GM19372 (cell line): ENCODE measurements around the gene SMG6.

Source experiments
- ATAC-seq: cut with Tn5 transposase; IDR thresholded peaks from one replicate; pipeline ENCODE4 v1.9.1; 2021; ENCODE audit warnings: mild to moderate bottlenecking, low read depth, moderate library complexity; ENCODE audit not compliant: unreplicated experiment

Gene SMG6

DNA sequence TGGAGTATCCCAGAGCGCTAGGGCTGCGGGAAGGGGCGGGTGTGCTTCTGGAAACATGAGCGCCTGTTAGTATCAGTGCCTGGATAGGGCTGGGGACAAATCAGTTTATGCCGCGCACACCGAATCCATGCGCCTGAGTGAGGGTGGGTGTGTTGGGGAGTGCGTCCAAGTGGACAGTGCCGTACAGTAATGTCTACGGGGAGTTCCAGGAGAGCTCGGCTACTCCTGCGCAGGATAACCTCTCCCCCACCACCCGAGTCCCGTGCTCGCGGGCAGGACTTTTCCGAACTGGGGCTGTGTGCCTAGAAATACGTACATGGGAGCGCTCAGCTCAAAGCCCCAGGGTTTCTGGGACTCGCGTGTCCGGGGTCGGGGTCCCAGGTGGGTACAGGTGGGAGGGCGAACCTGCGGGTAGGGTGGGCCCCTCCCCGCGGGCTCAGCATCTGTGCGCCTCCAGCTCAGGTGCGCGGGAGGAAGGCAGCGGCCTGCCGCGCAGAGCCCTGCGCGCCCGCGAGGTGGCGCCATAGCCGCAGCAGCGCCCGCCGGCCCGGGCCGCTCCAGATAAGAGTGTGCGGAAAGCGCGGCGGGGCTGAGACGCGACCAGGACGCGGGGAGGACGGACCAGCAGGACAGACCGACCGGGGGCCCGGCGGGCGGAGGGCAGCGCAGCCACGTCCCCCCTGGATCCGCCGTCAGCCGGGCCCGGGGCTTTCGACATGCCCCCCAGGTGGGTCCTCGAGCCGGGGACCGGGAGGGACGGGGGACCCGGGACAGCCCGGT is 248.9 kb downstream of the SMG6 start, which contains the start of gene HIC1:
HIC1 (plus strand) TSS at position 592 of the 780 bp plus-strand sequence. CDS start 1,588 bp downstream, outside the sequence.
- no peak for ATAC-seq

DNA sequence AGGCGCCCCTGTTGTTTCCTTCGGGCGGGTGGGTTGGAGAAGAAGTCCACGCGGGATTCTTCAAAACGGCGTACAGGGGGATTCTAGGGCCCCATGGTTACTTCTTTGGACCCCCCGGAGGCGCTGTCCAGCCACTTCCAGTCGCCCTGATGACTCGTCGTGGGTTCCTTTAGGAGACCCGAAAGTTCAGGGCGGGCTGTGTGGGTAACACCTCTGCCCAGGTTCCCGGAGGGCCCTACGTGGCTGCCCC is 249.4 kb downstream of the SMG6 start:
- ATAC-seq: no peak

DNA sequence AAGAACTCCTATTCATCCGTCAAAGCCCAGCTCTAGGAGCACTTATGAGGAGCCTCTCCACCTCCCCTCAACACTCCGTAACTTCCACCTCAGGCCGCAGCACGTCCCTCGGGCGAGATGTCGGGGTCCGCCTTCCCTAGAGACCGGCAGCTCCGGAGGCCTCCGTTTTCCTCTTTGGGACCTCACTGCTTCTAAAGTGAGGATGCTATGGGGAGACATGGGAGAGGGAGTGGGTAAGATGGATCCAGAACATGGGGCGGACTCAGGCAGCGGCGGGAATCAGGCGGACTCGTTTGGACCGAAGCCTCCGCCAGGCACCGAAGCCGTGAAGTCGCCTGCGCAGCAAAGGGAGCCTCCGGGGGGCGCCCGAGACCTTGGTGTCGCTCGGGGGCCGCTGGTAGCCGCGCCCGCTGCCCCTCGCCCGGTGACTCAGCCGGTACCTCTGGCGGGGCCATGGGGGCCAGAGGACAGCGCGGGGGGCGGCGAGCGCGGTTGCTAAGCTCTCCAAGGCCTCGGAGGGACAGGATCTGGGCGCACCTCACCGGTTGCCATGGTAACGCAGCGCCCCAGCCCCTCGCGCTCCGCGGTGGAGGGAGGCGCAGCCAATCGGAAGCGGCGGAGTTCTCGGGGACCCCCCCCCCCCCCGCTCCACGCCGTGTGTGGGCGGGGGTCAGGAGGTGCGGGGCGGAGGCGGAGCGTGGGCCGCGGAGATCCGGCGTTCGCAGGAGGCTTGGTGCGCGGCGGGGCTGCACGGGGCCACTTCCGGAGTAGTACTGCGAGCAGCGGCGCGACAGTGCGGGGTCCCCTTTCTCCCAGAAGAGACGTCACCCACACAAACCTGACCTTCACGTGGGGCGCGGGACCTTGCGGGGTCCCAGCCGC is 250.0 kb downstream of the SMG6 start:
- no peak for ATAC-seq

DNA sequence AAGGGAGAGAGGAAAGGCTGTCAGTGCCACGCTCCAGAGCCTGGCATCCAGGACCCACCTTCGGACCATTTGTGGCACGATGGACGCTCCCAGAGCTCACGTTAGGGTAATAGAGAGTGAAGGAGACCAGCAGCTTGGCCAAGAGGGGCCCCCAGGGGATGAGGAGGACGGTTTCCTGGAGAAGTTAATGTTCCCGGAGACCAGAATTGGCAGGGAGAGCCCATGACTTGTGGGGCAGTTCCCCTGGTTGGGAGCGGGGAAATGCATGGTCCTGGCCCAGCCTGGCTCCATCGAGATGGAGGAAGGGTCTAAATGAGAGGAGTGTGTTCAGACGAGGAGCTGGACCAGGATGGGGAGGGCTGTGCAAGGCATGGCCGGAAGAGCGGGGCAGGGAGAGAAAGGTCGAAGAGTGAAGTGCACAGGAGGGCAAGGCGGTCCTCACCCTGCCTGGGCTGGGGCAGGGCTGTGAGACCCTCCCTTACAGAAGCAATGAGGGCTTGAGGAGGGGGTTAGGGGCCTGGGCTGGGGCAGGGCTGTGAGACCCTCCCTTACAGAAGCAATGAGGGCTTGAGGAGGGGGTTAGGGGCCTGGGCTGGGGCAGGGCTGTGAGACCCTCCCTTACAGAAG is 251.5 kb downstream of the SMG6 start:
- ATAC-seq: no peak

DNA sequence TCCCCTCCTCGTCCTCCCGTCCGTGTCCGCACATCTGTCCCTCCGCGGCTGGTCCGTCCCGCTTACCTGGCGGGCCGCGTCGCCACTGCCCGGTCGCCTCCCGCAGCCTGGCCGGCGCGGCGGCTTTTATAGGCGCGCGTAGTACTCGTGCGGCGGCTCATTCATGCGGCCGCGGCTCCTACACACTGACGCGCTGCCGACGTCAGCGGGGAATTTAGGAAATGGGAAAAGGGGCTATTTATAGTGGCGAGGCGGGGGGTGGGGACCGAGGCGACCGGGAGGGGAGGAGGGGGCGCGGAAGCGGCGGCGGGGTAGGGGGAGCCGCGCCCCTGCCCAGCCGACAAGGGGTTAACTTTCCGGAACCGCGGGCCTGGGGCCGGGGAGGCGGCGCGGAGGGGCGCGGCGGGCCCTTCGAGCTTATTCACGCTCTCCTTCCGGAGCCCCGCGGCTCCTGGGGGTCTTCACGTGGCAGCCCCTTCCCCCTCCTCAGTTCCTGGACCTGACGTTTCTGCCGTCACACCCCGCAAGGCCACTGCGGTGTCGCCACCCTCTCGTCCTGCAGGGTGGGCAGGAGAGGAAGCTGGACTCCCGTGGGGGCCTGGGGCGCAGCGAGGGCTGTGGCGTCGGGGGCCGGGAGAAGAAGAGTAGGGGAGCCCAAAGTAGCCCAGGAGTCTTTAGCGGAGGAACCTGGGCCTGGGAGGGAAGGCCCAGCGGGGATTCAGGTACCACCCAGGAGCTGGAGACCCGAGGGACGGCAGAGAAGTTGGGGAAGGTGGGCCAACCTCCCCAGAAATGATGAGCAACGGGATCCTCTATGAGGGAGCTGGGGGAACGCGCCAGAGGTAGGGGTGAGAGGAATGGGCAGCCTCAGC is 252.3 kb downstream of the SMG6 start:
- no peak for ATAC-seq

DNA sequence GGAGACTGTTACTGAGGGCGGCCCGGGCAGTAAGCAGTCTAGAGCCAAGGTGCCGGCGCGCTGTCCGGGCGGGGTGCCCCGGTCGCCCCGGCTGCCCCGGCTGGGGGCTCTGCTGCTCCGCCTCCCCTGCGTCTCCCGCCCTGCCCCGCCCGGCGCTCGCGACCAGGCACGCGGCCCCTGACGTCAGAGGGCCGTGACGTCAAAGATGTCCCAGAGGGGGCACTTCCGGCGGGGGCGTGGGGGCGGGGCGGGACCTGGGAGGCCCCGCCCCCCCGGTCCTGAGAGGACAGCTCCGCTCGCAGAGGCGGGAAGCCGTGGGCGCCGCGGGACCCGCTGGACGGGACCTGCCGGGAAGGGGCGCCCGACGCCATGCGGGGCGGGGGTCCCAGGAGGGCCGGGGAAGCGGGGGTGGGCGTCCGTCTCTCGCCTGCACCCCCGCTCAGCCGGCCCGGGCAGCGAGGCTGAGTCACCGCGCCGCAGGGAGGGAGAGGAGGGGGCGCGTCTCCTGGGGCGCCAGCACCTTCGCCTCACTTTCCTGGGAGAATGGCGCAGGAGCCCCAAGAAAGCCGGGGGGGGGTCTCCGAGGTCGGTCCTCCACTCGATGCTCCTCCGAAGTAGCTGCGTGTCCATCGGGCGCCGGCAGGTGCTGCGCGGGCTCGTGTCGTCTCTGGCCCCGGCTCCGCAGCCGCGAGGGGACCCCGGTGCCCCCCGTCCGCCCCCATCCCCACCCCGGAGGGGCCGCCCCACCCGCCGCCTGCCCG is 253.1 kb downstream of the SMG6 start:
- ATAC-seq: peak; percentile 7

GRCh38 chr17:2049333-2050299 is 254.0 kb downstream of the SMG6 start:
- ATAC-seq: peak; percentile 57

- ATAC-seq: no peak
Observed at GRCh38 chr17:2048805-2049204, 254.8 kb downstream of the SMG6 start.

GRCh38 chr17:2047590-2047989 is 256.0 kb downstream of the SMG6 start:
- ATAC-seq: no peak

DNA sequence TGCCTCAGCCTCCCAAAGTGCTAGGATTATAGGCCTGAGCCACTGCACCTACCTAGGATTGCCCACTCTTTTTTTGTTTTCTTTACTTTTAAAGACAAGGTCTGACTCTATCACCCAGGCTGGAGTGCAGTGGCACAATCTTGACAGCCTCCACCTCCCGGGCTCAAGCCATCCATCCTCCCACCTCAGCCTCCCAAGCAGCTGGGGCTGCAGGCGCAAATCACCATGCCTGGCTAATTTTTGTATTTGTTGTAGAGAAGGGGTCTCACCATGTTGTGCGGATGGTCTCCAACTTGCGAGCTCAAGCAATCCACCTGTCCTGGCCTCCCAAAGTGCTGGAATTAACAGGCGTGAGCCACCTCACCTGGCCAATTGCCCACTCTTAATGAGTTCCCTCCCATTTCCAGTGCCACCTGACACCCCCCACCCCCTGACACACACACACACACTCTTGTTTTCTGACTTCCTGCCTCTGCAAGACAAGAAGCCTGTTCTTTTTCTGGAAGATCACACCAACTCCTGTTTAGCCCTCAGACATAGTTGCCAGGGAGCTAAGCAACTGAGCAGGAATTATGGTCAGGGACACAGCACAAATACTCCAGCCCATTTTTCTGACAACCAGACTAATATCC is 259.2 kb downstream of the SMG6 start:
- ATAC-seq: no peak

DNA sequence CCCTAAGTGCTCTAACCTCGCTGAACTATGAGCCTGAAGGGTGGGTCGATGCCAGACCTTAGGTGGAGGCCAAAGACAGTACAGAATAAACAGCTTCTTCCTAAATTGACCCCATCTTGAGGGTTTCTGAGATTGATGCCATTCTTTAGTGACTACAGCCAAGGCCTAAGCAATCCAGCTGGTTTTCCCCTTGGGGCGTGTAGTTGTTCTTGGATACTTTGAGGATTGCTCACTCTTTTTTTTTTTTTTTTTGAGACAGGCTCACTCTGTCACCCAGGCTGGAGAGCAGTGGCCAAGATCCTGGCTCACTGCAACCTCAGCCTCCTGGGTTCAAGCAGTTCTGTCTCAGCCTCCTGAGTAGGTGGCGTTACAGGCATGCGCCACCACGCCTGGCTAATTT is 259.8 kb downstream of the SMG6 start:
- no peak for ATAC-seq

DNA sequence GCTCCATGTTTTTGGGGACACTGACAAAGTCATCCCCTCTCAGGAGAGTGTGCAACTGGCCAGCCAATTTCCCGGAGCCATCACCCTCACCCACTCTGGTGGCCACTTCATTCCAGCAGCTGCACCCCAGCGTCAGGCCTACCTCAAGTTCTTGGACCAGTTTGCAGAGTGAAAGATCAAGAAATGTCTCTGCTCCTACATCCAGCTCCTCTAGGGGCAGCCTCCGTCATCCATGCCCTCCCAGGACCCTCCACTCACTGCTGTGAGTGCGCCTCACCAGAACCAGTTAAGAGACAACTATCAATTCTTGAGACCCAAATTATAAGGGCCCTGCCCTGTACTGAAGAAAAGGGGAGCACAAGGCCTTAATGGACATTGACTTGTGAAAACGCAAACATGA is 260.7 kb downstream of the SMG6 start:
- ATAC-seq: no peak

- no peak for ATAC-seq
Observed at GRCh38 chr17:2042390-2042847, 261.2 kb downstream of the SMG6 start.

- peak; percentile 95 for ATAC-seq
Observed at GRCh38 chr17:2041561-2042389, 261.8 kb downstream of the SMG6 start, which contains the start of gene OVCA2. Gene OVCA2 (plus strand): TSS chr17:2042022. CDS start chr17:2042048, 26 bp downstream.

GRCh38 chr17:2040942-2041560 is 262.5 kb downstream of the SMG6 start:
- ATAC-seq: no peak

DNA sequence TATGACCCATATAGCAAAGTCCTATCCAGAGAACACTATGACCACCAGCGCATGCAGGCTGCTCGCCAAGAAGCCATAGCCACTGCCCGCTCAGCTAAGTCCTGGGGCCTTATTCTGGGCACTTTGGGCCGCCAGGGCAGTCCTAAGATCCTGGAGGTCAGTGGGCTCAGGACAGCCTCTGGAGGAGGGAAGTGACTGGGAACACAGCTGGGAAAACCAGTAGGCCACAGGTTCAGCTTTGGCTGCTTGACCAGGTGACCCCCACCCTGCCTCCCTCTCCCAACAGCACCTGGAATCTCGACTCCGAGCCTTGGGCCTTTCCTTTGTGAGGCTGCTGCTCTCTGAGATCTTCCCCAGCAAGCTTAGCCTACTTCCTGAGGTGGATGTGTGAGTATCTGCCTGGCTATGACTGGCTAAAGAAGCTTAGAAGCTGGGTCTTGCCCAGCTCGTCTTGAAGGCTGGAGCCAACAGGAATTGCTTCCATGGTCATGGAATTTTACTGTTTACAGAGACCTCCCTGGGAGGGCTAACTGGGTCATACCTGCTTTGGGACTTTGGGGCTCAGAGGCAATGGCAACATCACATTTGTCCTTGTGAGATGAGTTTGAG is 263.3 kb downstream of the SMG6 start:
- ATAC-seq: no peak
